NOMO-1 treated with dmso at 0.1 percent for 144 hours (cell line): ENCODE results near the gene RABGEF1.
A peak's percentile ranks its signal among the peaks of the same experiment; 100 is the strongest.
"Not testable (repeated sequence)": the region's sequence is repeated elsewhere in the genome, so short reads cannot be mapped to it uniquely, and the experiment has no call there.

Source experiments
- DNase-seq: peaks from one replicate; lab custom pipeline; 2025; ENCODE audit not compliant: unreplicated experiment; lab: John Stamatoyannopoulos, UW

The RABGEF1 gene

GRCh38 chr7:66807736-66808135, 67.2 kb downstream of the RABGEF1 start:
- DNase-seq: no peak

- DNase-seq: no peak
Measured at GRCh38 chr7:66810716-66811115, 70.2 kb downstream of the RABGEF1 start.

DNA sequence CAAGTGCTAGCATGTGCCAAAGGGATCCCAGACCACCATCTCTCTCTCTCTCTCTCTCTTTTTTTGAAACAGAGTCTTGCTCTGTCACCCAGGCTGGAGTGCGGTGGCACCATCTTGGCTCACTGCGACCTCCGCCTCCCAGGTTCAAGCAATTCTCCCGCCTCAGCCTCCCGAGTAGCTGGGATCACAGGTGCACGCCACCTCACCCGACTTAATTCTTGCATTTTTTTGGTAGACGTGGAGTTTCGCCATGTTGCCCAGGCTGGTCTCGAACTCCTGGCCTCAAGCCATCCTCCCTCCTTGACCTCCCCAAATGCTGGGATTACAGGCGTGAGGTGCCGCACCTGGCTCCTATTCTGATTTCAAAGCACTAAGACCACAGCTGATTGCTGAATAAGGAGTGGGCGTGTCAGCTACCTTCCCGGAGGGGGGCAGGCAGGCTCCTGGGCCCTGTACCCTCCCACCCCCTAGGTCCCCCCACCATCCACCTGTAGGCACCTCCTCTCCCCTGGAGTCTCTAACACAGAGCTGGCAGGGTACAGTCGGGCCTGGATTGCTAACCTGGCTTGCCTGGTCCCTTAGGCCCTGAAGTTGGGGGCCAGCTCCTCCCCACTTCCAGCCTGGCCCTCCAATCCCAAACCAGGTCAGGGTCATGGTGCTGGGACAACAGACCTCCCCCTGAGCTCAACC, 74.8 kb downstream of the RABGEF1 start:
- not testable (repeated sequence) for DNase-seq

DNA sequence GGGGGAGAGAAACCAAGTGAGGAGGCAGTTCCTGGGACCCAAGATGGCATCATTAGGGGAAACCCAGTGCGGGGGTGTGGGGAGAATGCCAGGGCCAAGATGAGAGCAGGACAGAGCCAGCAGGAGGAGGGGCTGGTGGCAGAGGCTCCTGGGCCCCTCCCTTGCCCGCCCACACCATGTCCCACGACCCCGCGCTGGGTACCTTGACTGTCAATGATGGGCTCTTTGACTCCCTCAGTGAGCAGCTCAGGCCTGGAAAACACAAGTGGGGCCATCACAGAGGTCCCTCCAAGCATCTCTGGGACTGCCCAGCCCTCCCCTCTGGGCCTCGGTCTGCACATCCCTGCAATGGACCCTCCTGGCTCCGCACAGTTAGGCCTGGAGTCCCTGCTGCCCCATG, 75.4 kb downstream of the RABGEF1 start:
- no peak for DNase-seq

DNA sequence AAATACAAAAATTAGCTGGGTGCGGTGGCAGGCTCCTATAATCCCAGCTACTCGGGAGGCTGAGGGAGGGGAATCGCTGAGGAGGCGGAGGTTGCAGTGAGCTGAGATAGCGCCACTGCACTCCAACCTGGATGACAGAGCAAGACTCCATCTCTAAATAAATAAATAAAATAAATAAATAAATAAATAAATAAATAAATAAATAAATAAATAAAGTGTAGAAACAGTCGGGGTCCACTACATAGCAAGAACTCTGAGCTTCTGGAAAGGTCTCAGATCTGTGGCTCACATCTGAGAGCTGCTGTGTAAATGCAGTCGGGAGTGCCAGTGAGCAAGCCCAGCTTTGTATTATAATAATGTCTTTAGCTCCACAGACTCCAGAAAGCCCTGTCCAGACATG, 76.1 kb downstream of the RABGEF1 start:
- DNase-seq: not testable (repeated sequence)

DNA sequence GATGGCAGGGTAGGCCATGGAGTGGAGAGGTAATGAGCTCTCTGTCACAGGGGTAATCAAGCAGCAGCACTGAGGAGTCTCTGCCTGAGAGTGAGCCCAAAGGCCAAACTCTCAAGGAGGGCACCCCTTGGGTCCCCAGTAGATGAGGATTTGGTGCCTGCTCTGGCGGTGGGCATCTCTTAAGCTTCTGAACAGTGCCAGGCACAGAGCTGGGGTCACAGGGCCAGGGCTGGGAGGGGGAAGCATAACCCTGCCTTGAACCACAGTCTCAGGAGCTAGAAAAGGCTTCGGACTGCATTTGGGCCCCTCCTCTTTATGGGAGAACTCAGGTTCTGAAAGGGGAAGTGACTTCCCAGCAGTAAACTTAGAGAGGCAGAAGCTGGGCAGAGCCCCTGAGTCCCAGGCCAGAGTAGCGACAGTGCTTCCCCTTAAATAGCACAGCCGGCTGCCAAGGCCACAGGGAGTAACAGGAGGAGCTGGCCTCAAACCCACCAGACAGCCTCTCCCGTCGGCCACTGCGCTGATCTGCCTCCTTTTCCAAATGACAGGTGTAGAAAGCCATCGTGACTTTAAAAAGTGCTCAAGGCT, 76.8 kb downstream of the RABGEF1 start:
- DNase-seq: peak; percentile 4

GRCh38 chr7:66817956-66818355, 77.4 kb downstream of the RABGEF1 start:
- DNase-seq: not testable (repeated sequence)

DNA sequence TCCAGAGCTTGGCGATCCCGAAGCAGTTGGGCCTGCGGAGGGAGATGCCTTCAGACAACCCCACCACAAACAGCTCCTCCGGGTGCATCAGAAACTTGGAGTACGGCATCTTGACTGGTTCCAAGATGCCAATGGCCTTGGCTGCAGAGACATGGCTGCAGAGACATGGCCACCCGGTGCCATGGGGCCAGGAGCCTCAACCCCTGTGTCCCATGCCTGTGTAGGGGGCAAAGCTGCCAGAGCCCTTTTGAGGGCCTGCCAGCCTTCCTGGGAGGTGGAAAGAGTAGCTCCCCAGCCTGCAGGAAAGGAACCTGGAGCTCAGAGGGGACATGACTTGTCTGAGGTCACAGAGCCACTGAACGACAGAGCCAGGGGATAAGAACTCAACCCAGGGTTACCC, 83.5 kb downstream of the RABGEF1 start:
- DNase-seq: no peak

DNA sequence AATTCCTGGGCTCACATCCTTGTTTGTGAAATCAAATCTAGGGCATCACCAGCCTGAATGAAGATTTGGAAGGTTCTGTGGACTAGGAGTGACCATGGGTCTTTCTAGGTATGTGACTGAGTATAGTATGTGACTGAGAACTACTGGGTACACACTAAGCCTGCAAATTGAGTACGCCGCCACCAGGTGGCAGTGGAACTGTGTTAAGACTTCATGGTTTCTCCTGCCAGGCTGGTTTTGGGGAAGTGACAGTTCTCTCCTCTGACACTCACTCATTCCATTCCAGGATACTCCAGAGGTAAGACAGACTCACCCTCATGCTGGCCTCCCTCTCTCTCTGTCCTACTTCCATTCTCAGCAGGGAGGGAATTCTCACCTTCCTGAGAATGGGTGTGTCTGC, 85.0 kb downstream of the RABGEF1 start:
- DNase-seq: peak; percentile 16

GRCh38 chr7:66826649-66827048, 86.1 kb downstream of the RABGEF1 start:
- no peak for DNase-seq

DNA sequence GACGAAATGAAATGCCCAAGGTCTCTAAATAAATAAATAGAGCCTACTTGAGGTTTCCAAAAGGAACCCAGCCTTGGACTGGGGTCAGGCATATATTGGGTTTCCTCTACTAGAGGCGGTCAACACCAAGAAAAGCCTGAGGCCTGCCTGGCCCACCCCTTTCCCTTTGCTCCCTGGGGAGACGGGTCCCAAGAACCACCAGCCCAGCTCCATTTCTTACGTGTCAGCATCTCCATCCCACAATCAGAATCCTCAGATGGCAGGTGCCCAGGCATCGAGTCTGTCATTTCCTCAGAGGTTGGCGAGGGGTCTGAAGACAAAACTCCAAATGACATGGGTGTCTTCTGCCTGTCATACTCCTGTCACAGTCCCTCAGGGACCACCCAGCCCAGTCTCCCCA, 90.4 kb downstream of the RABGEF1 start:
- not testable (repeated sequence) for DNase-seq

DNA sequence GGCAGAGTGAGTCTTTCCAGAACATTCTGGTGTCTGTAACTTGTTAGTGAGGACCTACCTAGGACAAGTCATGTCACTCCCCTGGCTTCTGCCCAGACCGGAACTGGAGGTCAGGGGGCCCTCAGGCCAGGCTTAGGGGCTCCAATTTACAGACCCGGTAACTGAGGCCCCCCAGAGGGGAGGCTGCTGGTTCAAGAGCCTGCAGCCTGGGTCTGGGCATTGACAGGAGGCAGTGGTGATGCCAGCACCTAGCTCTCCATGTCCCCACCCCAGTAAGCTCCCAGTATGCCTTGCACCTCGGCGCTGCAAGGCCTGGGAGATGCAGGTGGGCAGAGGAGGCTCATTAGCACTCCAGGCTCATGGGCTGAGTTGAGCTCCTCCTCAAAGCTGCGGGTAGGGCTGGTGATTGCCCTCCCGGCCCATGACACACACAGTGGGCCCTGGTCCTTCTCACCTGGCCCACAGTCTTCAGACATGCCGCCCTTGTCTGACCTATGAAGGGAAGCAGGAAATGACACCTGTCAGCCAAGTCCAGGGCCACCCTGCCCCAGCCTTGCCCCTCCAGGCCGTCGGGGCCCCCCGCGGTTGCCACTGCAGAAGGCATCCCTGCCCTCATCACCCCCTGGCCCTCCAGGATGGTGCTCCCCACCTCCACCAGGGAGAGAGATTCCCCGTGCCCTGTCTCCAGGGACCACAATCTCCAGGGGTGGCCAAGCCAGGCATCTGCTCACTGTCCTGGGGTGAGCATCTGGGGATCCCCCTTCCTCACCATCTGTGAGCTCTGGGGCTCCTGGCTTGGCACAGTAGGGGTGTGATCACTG, 92.2 kb downstream of the RABGEF1 start:
- no peak for DNase-seq

DNA sequence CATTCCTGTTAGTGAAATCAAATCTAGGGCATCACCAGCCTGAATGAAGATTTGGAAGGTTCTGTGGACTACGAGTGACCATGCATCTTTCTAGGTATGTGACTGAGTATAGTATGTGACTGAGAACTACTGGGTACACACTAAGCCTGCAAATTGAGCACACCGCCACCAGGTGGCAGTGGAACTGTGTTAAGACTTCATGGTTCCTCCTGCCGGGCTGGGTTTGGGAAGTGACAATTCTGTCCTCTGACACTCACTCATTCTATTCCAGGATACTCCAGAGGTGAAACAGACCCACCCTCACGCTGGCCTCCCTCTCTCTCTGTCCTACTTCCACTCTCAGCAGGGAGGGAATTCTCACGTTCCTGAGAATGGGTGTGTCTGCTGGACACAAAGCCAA, 96.5 kb downstream of the RABGEF1 start:
- DNase-seq: peak; percentile 20

DNA sequence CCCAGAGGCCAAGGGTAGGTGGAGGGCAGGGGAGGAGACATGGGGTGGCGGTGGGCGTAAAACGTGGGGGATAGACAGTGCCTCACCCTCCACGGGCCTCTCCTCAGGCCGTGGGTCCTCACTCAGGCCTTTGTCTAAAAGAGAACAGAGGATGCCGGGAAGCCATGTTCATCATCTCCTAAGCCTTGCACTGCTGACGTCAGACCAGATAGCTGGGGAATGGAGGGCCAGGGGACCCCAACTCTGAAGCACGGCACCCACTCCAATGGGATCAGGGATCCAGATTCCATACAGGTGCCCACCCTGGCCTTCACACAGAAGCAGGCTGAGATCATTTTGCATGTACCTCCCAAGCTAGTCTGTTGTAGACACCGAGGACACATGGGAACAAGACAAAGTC, 97.1 kb downstream of the RABGEF1 start:
- no peak for DNase-seq

DNA sequence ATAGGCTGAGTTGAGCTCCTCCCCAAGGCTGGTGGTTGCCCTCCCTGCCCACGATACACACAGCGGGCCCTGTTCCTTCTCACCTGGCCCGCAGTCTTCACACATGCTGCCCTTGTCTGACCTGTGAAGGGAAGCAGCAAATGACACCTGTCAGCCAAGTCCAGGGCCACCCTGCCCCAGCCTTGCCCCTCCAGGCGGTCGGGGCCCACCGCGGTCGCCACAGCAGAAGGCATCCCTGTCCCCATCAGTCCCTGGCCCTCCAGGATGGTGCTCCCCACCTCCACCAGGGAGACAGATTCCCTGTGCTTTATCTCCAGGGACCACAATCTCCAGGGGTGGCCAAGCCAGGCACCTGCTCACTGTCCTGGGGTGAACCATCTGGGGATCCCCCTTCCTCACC, 99.3 kb downstream of the RABGEF1 start:
- no peak for DNase-seq

- no peak for DNase-seq
Measured at GRCh38 chr7:66840316-66840715, 99.8 kb downstream of the RABGEF1 start.

- DNase-seq: no peak
Measured at GRCh38 chr7:66841898-66842297, 101.4 kb downstream of the RABGEF1 start.

DNA sequence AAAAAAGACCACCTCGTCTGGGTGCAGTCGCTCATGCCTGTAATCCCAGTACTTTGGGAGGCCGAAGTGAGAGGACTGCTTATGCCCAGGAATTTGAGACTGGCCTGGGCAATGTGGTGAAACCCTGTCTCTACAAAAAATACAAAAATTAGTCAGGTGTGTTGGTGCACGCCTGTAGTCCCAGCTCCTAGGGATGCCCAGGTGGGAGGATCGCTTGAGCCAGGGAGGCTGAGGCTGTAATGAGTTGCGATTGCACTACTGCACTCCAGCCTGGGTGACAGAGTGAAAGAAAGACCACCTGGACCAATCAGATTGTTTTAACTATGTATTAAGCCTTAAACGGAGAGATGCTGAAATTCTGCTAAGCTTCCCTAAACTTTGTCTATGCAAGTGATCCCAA, 103.0 kb downstream of the RABGEF1 start:
- DNase-seq: not testable (repeated sequence)

DNA sequence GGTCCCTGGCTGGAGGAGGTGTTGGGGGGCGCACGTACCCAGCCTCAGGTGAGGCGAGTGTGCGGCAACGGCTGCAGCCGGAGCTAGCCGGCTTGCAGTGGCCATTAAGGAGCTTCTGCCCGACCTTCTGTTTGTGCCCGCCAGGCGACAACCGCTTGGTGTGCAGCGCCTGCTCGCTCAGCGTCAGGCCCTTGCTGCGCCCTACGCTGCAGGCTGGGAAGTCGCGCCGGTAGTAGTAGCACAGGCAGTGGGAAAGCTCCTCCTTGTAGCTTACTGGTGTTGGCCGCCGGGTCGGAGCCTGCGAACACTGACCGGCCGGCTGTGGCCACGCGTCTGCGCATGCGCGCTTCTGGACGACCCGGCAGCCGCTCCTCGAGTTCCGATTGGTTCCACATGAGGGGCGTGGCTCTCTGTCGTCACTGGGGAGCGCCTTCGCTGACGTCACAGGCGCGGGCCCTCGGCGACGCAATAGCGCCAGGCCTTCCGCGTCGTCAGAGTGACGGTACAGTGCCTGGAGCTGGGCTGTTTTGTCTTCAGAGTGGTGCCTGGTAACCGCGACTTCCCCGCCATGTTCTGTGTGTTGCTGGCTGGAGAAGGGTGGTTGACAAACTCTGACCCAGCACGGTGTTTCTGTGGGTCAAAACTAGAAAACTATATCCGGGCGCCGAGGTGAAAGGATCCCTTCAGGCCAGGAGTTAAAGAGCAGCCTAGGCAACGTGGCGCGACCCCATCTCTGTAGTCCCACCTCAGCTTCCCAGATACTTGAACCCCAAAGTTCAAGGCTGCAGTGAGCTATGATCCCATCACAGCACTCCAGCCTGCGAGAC, 104.2 kb downstream of the RABGEF1 start:
- DNase-seq: peak; percentile 92

GRCh38 chr7:66845379-66846095, 105.0 kb downstream of the RABGEF1 start:
- DNase-seq: no peak

DNA sequence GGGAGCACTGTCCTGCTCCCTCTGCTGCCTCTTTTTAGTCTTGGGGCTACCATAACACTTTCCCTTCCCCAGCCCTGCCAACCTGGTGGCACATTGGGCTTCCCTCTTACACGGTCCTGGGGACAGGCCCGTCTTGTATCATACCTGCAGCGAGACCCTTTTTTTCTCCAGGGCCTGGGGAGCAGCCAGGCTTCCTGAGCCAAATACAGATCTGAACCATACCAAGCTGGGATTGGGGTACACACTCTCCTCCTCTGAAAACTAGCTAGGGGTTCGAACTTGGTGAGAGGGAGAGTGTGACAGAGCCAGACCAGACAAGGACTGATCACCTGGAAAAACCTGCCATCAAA, 105.5 kb downstream of the RABGEF1 start:
- DNase-seq: not testable (repeated sequence)
